Measurements from ENCODE around the gene USP50.
"Not testable (repeated sequence)": the region's sequence is repeated elsewhere in the genome, so short reads cannot be mapped to it uniquely, and the experiment has no call there.

Gene USP50

GRCh38 chr15:50503144-50503543, 43.3 kb downstream of the USP50 start:
- DNase-seq (ENCODE audit: low read depth), result no peak

GRCh38 chr15:50501815-50502214, 44.7 kb downstream of the USP50 start:
- no peak for DNase-seq (ENCODE audit: low read depth)

GRCh38 chr15:50500352-50500751, 46.1 kb downstream of the USP50 start:
- no peak for DNase-seq (ENCODE audit: low read depth)

- no peak for DNase-seq (ENCODE audit: low read depth)
These were observed 49.8 kb downstream of the USP50 start for GRCh38 chr15:50496692-50497091.

- not testable (repeated sequence) for DNase-seq (ENCODE audit: low read depth)
These were observed 51.9 kb downstream of the USP50 start for GRCh38 chr15:50494547-50494946.

GRCh38 chr15:50493625-50494024, 52.8 kb downstream of the USP50 start:
- no peak for DNase-seq (ENCODE audit: low read depth)

- no peak for DNase-seq (ENCODE audit: low read depth)
These were observed 59.2 kb downstream of the USP50 start for GRCh38 chr15:50487287-50487686.

- DNase-seq (ENCODE audit: low read depth), result no peak
These were observed 61.1 kb downstream of the USP50 start for GRCh38 chr15:50485389-50485788.

- no peak for DNase-seq (ENCODE audit: low read depth)
These were observed 61.7 kb downstream of the USP50 start for GRCh38 chr15:50484781-50485180.

GRCh38 chr15:50476143-50476542, 70.3 kb downstream of the USP50 start:
- no peak for DNase-seq (ENCODE audit: low read depth)

GRCh38 chr15:50471072-50471471, 75.4 kb downstream of the USP50 start:
- no peak for DNase-seq (ENCODE audit: low read depth)

- DNase-seq (ENCODE audit: low read depth), result no peak
These were observed 82.8 kb downstream of the USP50 start for GRCh38 chr15:50463423-50464358.

- no peak for DNase-seq (ENCODE audit: low read depth)
These were observed 87.9 kb downstream of the USP50 start for GRCh38 chr15:50458348-50459112.

- no peak for DNase-seq (ENCODE audit: low read depth)
These were observed 93.5 kb downstream of the USP50 start for GRCh38 chr15:50452927-50453326.

Measured in stromal cell of bone marrow (primary cell).